Ascending aorta (tissue), 2 donors: ENCODE results near the gene PON2. TPM values are rescaled to one million over a fixed set of nuclear protein-coding genes. Genes with fewer than 3 reads are reported as not detected.
A peak's percentile ranks its signal among the peaks of the same experiment; 100 is the strongest.

Experiments
- DNase-seq, 2 donors: peaks; one replicate each; pipeline ENCODE4 v3.0.0-alpha.2; 2019; ENCODE audit warnings: low spot score in 2 of 2
- H3K27ac ChIP-seq, 2 donors: fragments of 200-600 bp; sonication (generic); one replicate each; pipeline ENCODE4 v1.5.1; 2016 to 2017; ENCODE audit warnings: mild to moderate bottlenecking in 1 of 2
- H3K27me3 ChIP-seq: fragments of 200-600 bp; sonication (generic); one replicate; pipeline ENCODE4 v1.5.1; 2017
- H3K36me3 ChIP-seq, 2 donors: fragments of 200-600 bp; sonication (generic); one replicate each; pipeline ENCODE4 v1.5.1; 2016
- H3K4me1 ChIP-seq, 2 donors: fragments of 200-600 bp; sonication (generic); one replicate each; pipeline ENCODE4 v1.5.1; 2016 to 2017; ENCODE audit warnings: mild to moderate bottlenecking in 1 of 2
- H3K4me3 ChIP-seq, 2 donors: fragments of 200-600 bp; sonication (generic); one replicate each; pipeline ENCODE4 v1.5.1; 2016 to 2017; ENCODE audit warnings: mild to moderate bottlenecking in 1 of 2
- H3K9me3 ChIP-seq, 2 donors: fragments of 200-600 bp; sonication (generic); one replicate each; pipeline ENCODE4 v1.5.1; 2016
- CTCF ChIP-seq, 3 experiments: fragments of 200-600 bp in 2 of 3; fragments of 450-650 bp in 1 of 3; sonication (generic) in 2 of 3; IDR thresholded peaks; one replicate each; pipeline ENCODE4 v1.5.1; 2016 to 2019; ENCODE audit warnings: antibody characterized with exemption in 3 of 3, mild to moderate bottlenecking in 1 of 3, moderate library complexity in 1 of 3
- intact Hi-C: fragments of 100-400 bp; cut with DNase I; formaldehyde crosslinking; loops from one replicate; pipeline ENCODE4 v1.15.1; 2023
- total RNA-seq: library from RNA; depleted of rRNA; stranded (reverse); fragments of >200 nt; gene quantifications from one replicate; pipeline ENCODE4 v1.1.0, GENCODE V29; 2016

PON2 gene
- total RNA-seq, 1 donor from 2014 or later = 59.8 TPM

- DNase-seq = no peak
- TF ChIP-seq CTCF (IDR thresholded peaks at IDR 0.05) = no peak
- intact Hi-C loops = no loop called here
- Histone ChIP-seq H3K27me3 (no peaks in the 10 kb centered on the region), H3K27ac (no peak overlapping the region), H3K9me3 (no peaks in the 10 kb centered on the region), H3K4me1 (no peaks in the 10 kb centered on the region), H3K36me3 (no peaks in the 10 kb centered on the region), H3K4me3 (no peak overlapping the region)
Observed at GRCh38 chr7:95397381-95397780, 37.4 kb downstream of the PON2 start.

- no peaks in the 10 kb centered on the region for H3K27me3 ChIP-seq
- H3K4me1 ChIP-seq = no peaks in the 10 kb centered on the region
- intact Hi-C loops = no loop called here
- H3K36me3 ChIP-seq = no peaks in the 10 kb centered on the region
- H3K27ac ChIP-seq = no peak within 1 kb of the TSS
- no peak for DNase-seq
- no peaks in the 10 kb centered on the region for H3K9me3 ChIP-seq
- TF ChIP-seq CTCF (IDR thresholded peaks at IDR 0.05) = no peak
- peak within 1 kb of the TSS; percentile 48 to 62 for H3K4me3 ChIP-seq
Observed at GRCh38 chr7:95396136-95397032, 38.4 kb downstream of the PON2 start, which contains the start of gene PON3. PON3 (minus strand) TSS chr7:95396375; CDS start chr7:95396350, 25 bp downstream.

GRCh38 chr7:95395755-95396135, 39.1 kb downstream of the PON2 start:
- intact Hi-C loops = no loop called here
- no peak for DNase-seq
- Histone ChIP-seq H3K4me1 (no peaks in the 10 kb centered on the region), H3K27ac (no peak overlapping the region), H3K4me3 (peak overlapping the region in 1 of 2 donors; percentile 48), H3K27me3 (no peaks in the 10 kb centered on the region), H3K36me3 (no peaks in the 10 kb centered on the region), H3K9me3 (no peaks in the 10 kb centered on the region)
- TF ChIP-seq CTCF (IDR thresholded peaks at IDR 0.05) = no peak

- Histone ChIP-seq H3K9me3 (no peaks in the 10 kb centered on the region), H3K27ac (no peak overlapping the region), H3K4me1 (no peaks in the 10 kb centered on the region), H3K27me3 (no peaks in the 10 kb centered on the region), H3K4me3 (no peak overlapping the region), H3K36me3 (no peaks in the 10 kb centered on the region)
- TF ChIP-seq CTCF (IDR thresholded peaks at IDR 0.05) = no peak
- intact Hi-C loops = no loop called here
- DNase-seq = no peak
Observed at GRCh38 chr7:95394370-95394769, 40.5 kb downstream of the PON2 start.

- Histone ChIP-seq H3K27ac (no peak overlapping the region), H3K36me3 (no peaks in the 10 kb centered on the region), H3K4me1 (no peaks in the 10 kb centered on the region), H3K4me3 (no peak overlapping the region), H3K27me3 (no peaks in the 10 kb centered on the region), H3K9me3 (no peaks in the 10 kb centered on the region)
- intact Hi-C loops = no loop called here
- TF ChIP-seq CTCF (IDR thresholded peaks at IDR 0.05) = no peak
- no peak for DNase-seq
Observed at GRCh38 chr7:95391761-95392160, 43.1 kb downstream of the PON2 start.
